HG03095 (cell line): ENCODE measurements around the gene RAPSN.

Source experiments
- ATAC-seq: cut with Tn5 transposase; IDR thresholded peaks from one replicate; pipeline ENCODE4 v1.9.1; 2021; ENCODE audit warnings: moderate library complexity; ENCODE audit not compliant: unreplicated experiment

The RAPSN gene

DNA sequence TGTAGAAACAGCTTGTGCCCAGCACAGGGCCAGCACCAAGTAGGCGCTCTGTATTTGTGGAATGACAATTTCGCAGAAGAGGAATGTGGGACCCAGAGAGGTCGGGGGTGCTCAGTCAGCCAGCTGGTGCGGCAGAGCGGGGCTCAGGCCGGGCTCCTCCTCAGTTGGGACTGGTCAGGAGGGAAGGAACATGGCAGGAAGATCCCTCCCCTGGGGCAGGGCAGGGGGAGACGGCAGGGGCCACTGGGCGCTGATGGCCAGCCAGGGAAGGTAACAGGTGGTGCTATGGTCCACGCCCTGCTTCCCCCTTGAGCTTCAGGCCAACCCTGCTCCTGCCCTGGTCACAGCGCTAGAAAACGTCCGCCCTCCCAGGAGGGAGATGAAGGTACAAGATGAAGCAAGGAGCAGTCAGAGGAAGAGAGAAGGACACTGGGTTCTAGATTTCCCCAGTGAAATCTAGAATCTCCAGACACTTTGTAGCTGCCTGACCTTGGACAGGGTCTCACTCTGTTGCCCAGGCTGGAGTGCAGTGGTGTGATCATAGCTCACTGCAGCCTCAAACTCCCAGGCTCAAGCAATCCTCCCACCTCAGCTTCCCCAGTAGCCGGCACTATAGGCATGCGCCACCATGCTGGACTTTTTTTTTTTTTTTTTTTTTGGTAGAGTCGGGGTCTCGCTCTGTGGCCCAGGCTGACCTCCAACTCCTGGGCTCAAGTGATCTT lies 57.1 kb downstream of the RAPSN start:
- no peak for ATAC-seq

DNA sequence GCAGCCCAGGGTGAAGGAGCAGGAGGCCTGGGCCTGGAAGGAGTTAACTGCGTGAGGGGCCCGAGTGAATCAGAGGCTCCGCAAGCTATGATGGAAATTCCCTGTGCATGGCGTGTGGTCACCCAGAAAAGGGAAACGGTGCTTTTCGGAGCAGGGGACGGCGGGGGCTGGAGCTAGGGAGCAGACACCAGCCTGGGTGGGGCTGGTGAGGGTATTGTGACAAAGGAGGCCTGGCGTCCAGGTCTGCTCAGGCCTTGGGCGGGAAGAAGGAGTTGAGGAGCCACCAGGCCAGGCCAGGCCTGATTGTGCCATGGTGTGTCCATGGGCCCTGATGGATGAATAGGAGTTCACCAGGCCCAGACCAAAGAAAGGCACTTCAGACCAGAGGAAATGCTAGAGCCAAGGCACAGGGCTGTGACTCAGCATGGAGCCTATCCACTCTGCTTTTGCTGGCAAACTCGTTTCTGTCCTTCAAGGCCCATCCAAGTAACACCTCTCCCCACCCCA lies 57.8 kb downstream of the RAPSN start:
- ATAC-seq = no peak

DNA sequence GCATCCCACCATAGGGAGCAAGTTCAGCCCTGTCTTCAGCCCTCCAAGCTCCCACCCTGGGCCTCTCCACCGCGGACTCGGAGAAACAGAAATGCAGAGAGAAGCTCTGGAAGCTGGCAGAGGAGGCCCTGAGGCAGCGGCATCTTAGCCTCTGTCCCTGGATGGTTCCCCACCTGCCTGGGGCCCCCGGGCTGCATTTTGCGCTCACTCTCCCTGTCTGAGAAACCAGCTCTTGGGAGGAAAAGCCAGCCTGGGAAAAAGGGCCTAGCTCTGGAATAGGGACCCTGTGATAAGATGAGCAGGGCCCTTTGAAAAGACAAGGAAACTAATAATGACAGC lies 58.5 kb downstream of the RAPSN start:
- ATAC-seq = no peak

DNA sequence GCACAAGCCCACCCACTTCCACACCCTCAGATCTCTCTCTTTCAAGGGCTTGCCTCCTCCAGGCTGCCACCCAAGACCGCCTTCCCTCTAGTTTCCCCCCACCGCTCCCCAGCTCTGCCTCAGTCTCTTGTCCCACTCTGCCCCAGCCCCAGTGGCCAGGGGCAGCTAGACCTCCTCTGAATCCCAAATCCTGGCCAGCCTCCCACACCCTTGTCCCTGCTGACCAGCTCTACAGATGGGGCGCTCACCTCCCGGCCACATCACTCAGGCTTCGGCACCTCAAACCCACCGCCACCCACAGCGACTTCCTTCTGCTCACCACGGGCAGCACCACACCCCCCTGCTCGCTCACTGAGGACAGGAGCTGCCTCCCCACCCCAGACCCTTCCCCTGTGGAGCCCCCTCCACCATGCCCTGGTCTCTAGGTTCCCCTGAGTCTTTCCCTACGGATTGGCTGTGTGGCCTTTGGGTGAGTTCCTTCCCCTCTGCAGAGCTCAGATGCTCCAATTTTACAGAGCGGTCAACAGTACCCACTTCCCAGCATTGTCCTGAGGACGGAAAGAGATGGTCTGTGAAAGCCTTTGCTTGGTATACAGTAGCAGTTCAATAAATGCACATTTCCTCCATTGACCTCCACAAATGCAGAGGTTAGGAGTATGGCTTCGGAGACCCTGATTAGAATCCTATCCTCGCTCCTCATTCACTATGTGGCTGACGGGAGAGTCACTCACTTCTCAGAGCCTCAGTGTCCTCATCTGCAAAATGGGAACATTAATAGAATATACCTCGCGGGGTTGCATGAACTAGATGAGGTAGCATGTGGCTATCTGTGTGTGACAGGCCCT lies 59.1 kb downstream of the RAPSN start:
- no peak for ATAC-seq

DNA sequence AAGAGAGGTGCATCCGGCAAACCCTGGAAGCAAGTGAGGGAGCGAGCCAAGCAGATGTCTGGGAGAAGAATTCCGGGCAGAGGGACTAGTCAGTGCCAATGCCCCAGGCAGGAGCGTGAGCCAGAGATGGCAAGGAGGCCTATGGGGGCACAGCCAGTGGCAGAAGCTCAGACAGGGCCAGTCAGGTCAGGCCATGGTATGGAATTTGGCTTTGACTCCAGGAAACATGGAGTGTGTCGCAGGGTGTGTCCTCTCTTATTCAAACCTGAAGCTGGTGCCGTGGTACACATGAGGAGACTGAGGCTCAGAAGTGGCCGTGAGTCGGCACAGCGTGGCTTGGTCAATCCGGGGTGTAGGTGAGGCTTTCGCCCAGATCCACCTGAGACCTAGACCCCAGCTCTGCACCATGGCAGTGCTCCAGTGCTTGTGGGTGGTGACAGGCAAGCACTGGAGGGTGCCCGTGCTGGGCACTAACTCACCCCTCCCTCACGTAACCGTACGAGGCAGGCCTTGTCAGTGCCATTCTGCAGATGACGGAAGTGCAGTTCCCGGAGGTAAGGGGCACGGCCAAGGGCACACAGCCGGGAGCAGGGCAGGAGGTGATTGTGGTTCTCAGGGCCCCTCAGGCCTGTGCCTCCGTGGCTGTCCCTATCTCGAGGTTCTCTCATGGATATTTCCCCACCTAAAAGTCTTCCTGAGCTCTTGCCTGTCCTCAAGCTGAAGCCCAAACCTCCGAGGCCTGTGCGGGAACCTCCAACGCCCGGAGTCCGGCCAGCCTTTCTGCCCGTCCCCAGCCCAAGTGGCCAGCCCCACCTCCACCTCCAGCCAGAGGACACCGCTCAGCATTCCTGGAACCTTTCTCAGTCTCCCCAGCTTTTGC lies 60.0 kb downstream of the RAPSN start:
- ATAC-seq = no peak

DNA sequence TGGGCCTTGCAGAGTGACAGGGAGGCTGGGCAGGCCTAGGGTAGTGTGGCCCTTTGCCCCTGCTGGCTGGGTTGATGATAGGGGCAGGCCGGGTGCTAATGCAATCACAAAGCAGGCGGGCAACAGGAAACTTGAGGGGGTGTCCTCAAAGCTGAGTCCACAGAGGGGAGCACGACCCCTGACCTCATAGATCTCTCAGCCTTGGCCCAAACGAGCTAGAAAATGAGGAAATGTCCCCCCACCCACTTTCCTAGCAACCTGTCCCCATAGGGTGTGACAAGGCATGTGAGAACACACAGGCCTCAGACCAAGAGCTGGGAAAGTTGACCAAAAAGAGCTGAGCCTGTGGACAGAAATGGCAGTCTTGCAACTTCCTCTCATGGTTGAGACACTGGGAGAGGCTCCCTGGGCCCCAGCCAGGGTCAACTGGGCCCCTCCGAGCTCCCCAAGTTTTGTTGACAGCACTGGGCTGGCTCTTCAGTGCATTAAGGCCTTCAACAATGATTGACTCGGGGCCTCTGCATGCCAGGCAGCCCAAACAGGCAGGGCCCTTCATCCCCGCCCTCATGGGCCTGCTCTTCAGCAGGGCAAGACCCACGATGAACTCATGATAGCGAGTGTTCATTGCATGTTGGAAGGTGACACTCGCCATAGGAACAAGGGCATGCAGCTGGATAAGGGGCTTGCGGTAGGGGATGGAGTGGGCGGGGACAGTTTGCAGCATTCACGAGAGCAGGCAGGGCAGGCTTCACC lies 60.8 kb downstream of the RAPSN start:
- no peak for ATAC-seq
